HT-29 (cell line): ENCODE data around the gene DISP2. TPM values are rescaled to one million over a fixed set of nuclear protein-coding genes. Genes with fewer than 3 reads are reported as not detected.

Experiments used
- DNase-seq: peaks from one replicate; pipeline ENCODE4 v3.0.0-alpha.2; 2015; ENCODE audit warnings: low spot score
- total RNA-seq: library from RNA; depleted of rRNA; stranded (reverse); fragments of >200 nt; shearing (Covaris generic); gene quantifications from 2 replicates; pipeline ENCODE4 v1.2.3, GENCODE V29; 2014; rRNA removed

The DISP2 gene
- total RNA-seq, 1 experiment from 2014 or later = 1.3 TPM

DNA sequence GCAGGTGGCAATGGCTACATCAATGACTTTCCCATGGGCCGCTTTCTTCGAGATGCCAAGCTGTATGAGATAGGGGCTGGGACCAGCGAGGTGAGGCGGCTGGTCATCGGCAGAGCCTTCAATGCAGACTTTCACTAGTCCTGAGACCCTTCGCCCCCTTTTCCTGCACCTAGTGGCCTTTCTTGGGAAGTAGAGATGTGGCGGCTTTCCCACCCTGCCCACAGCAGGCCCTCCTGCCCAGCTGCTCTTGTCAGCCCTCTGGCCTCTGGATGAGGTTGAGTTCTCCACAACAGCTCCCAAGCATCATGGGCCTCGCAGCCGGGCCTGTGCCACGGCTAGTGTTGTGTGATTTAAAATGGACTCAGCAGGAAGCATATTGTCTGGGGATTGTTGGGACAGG lies 60.1 kb downstream of the DISP2 start:
- DNase-seq = no peak

DNA sequence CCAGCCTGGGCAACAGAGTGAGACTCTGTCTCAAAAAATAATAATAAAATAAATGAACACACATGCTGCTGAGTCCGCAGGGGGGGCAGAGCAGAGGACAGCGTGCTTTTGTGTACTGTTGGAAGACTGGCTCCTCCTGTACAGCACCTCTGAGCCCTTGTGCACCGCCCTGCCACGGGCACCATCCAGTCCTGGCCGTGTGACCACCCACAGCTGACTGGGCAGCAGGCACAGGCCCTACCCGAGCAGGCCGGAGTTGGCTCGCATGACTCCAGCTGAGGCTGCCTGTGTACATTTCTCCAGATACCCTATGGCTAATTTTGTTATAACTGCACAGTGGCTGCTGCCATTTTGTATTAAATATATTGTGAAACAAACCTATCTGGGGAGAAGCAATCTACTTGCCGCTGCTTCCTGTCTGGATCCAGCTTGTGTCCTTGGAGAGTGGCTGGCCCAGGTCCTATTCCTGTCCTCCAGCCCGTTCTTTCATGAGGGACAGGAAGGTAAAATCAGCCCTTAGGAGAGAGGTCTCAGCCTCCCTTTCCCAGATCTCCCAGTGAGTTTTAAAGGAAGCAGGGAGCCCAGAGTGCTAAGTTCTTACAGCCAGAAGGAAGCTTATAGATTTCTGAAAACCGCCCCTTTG lies 62.2 kb downstream of the DISP2 start:
- peak; percentile 34 for DNase-seq

DNA sequence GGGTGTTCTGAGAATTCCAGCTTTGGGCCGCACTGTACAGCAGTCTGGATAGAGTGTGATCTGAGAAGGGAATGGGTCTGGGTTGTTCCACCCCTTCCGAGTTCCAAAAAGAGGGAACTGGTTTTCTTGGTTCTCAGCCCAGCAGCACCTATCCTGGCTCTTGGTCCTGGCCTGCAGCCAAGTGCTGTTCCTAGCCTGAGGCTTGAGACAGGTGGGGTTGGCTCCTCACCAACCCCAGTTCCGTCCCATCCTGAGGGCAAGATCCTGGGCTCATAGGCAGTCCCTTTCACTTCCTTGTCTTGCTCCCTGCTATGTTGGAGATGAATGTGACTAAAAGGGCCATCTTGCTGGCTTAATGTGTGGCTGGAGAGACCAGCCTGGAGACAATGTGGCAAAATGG lies 62.8 kb downstream of the DISP2 start:
- peak; percentile 90 for DNase-seq

DNA sequence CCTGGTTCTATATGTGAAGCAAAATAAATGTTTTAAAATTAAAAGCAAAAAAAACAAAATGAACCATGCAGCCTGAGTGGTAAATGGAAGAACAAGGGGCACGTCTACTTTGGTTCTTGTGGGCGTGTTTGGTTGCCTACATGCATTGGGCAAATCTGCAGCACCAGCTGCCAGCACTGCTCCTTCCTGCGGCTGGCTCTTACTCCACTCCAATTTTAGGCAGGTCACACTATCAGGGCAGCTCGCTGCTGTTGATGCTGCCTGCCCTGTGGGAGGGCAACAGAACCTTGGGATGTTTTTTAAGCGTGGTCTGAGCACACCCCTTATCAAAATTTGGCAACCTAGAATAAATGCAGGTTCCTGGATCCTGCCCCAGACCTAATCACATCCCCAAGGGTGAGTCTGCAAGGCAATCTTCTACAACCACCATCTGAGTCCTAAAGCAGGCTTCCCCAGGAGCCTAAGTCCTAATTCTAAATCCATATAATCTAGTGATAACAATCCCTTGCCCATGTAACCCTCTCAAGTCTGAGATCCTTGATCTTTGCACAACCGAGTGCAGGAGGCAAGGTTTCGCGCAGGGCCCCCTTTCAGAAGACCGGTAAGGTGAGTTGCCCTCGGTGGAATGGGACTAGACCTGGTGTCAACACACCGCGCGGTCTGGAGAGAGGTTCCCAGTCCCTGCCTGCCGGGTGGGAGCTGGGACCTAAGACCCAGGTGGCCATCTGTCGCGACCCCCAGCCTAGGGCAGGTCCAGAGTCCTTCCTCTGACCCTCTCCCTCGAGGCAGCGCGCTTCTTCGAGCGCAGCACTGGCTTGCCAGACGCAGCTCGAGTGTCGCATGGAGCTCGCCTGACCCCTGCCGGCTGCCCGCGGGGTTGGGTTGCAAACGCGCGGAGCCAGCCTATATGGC lies 63.5 kb downstream of the DISP2 start:
- DNase-seq = peak; percentile 73

DNA sequence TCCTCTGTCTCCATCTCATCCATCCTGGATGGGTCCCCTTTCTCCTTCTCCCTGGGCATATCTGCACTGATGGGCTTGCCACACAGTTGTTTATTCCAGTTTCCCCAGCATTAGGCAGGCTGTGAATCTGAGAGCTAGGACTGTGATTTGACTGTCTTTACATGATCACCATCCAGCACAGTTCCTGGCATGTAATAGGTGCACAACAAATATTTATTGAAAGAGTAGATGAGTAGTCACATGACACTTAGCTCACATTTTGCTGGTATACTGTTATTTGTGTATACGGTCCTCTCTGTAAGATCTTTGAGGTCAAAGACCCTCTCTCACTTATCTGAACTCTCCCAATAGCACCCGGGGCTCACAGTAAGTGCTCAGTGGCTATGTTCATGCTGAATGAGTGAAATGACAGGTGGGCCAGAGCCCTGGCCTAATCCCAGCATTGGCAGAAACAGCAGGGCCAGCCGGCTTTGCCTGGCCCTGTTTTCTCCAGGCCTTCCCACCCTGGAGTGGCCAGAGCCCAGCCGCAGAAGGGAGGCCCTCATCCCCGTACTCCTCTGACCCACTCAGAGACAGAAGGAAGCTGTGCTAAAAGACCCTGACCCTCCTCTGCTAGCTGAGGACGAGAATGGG lies 66.6 kb downstream of the DISP2 start:
- no peak for DNase-seq

DNA sequence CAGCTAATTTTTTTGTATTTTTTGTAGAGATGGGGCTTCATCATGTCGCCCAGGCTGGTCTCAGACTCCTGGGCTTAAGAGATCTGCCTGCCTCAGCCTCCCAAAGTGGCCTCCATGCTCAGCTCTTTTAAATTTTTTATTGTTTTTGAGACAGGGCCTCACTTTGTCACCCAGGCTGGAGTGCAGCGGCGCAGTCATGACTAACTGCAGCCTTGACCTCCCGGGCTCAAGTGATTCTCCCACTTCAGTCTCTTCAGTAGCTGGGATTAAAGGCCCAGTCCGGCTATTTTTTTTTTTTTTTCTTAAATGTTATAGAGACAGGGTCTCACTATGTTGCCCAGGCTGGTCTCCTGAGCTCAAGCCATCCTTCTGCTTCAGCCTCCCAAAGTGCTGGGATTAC lies 67.7 kb downstream of the DISP2 start:
- DNase-seq = no peak

DNA sequence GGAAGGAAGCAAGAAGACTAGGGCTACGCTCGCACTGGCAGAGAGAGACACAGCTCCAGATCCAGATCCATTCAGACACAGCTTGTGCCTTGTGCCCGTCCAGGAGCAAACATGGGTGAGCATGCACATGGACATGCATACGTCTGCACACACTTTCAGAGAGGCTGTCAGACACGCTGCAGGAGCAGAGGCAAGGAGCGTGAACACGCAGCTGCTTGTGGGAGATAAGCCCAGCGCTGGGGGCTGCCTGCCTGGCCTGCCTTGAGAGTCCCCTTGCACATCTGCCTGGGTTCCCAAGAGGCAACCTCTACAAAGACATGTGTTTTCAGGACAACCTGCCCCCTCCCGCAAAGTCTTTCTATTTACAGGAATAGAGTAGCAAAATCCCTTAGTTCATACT lies 69.2 kb downstream of the DISP2 start:
- no peak for DNase-seq

DNA sequence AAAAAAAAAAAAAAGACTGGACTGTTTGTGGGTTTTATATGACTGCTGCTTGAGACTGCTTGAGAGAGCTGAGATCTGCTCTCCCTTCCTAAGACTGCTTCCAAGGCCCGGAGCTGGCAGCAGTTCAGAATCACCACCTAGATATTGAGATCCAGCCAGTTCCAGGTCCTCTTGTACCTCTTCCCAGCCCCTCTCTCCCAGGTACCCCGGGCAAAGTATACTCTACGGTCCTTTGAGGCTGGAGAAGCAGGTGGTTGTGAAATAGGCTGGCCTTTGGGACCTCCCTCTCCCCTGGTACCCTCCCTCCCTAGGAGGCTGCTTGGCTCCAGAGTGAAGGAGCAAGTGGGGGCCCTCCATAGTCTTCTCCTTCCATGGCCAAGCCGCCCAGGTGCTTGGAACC lies 70.2 kb downstream of the DISP2 start:
- DNase-seq = no peak

Other genes starting within 250 kb of the DISP2 start
- gene BMF, start 249.3 kb upstream of the DISP2 start, total RNA-seq = 11.6 and 15.4 TPM in 2 replicates
- gene BUB1B, start 197.2 kb upstream of the DISP2 start, total RNA-seq = 39.8 and 40.1 TPM in 2 replicates
- gene PAK6, start 119.2 kb upstream of the DISP2 start, total RNA-seq = 6.4 and 17.7 TPM in 2 replicates
- not detected in 2 replicates for gene ANKRD63, start 75.2 kb upstream of the DISP2 start, total RNA-seq
- 0.38 and 0.91 TPM in 2 replicates for gene PLCB2, start 50.3 kb upstream of the DISP2 start, total RNA-seq
- 7.9 and 10.2 TPM in 2 replicates for gene INAFM2, start 34.5 kb upstream of the DISP2 start, total RNA-seq
- 15.3 and 16.4 TPM in 2 replicates for gene CCDC9B, start 17.3 kb upstream of the DISP2 start, total RNA-seq
- gene PHGR1, start 7.2 kb upstream of the DISP2 start, total RNA-seq = 72.8 and 94.3 TPM in 2 replicates
- gene KNSTRN, start 24.5 kb downstream of the DISP2 start, total RNA-seq = 58.7 and 72.9 TPM in 2 replicates
- gene IVD, start 47.6 kb downstream of the DISP2 start, total RNA-seq = 38.8 and 44.6 TPM in 2 replicates
- 26.6 and 26.7 TPM in 2 replicates for gene BAHD1, start 82.7 kb downstream of the DISP2 start, total RNA-seq
- 8.6 and 9.0 TPM in 2 replicates for gene CHST14, start 112.8 kb downstream of the DISP2 start, total RNA-seq
- gene CCDC32, start 206.8 kb downstream of the DISP2 start, total RNA-seq = 19.6 and 21.7 TPM in 2 replicates
- 26.7 and 38.7 TPM in 2 replicates for gene RPUSD2, start 211.1 kb downstream of the DISP2 start, total RNA-seq
- gene KNL1, start 236.0 kb downstream of the DISP2 start, total RNA-seq = 13.1 and 17.7 TPM in 2 replicates